22Rv1 (cell line): ENCODE data around the gene KRT14.

Source experiments
- CTCF ChIP-seq: fragments of 450-650 bp; IDR thresholded peaks from 2 replicates; pipeline ENCODE4 v1.5.1; 2017; ENCODE audit warnings: mild to moderate bottlenecking
- ZFX ChIP-seq: fragments of 450-650 bp; IDR thresholded peaks from 2 replicates; pipeline ENCODE4 v1.6.1; 2017; ENCODE audit warnings: antibody characterized with exemption, borderline replicate concordance

- TF ChIP-seq CTCF (no peak), ZFX (no peak)
Observed at GRCh38 chr17:41537614-41537954, 49.1 kb downstream of the KRT14 start.
